Skeletal muscle satellite cell (primary cell): ENCODE data around the gene G6PD.
"Not testable (repeated sequence)": the region's sequence is repeated elsewhere in the genome, so short reads cannot be mapped to it uniquely, and the experiment has no call there.

ENCODE experiments used
- H3K27me3 ChIP-seq: 2 replicates; pipeline ENCODE4 v1.7.0; 2013; ENCODE audit warnings: low read length; ENCODE audit not compliant: control insufficient read depth, insufficient read depth
- H3K36me3 ChIP-seq: 2 replicates; pipeline ENCODE4 v1.7.0; 2013; ENCODE audit warnings: mild to moderate bottlenecking, control low read depth, low read length; ENCODE audit not compliant: insufficient read depth
- H3K4me1 ChIP-seq: 2 replicates; pipeline ENCODE4 v1.7.0; 2013; ENCODE audit warnings: low read length; ENCODE audit not compliant: control insufficient read depth, insufficient read depth
- H3K4me2 ChIP-seq: 2 replicates; pipeline ENCODE4 v1.7.0; 2013; ENCODE audit warnings: mild to moderate bottlenecking, low read length
- H3K4me3 ChIP-seq: 2 replicates; pipeline ENCODE4 v1.7.0; 2013; ENCODE audit warnings: low read length
- H3K9ac ChIP-seq: 2 replicates; pipeline ENCODE4 v1.7.0; 2013; ENCODE audit warnings: mild to moderate bottlenecking, low read depth, low read length, moderate library complexity
- H3K9me3 ChIP-seq: replicated peaks from 2 replicates; pipeline ENCODE4 v1.7.0; 2013; ENCODE audit warnings: mild to moderate bottlenecking, control low read depth, low read length

The G6PD gene

DNA sequence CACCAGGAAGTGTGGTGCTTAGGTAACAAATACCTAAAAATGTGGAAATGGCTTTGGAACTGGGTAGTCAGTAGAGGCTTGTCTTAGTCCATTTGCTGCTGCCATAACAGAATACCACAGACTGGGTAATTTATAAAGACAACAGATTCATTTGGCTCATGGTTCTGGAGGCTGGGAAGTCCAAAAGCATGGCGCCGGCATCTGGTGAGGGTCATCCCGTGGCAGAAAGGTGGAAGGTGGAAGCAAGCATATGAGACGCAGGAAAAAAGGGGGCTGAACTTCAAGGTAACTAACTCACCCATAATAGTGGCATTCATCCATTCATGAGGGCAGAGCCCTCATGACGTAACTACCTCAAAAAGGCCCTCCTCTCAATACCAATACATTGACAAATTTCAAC lies 37.2 kb downstream of the G6PD start:
- H3K4me2 ChIP-seq, result no peak overlapping the region
- peaks cover 5% of the 10 kb centered on the region for H3K9me3 ChIP-seq
- H3K4me3 ChIP-seq, result no peak overlapping the region
- no peaks in the 10 kb centered on the region for H3K27me3 ChIP-seq
- H3K36me3 ChIP-seq, result peaks cover 3% of the 10 kb centered on the region
- H3K9ac ChIP-seq, result no peak overlapping the region
- H3K4me1 ChIP-seq, result peaks cover 11% of the 10 kb centered on the region

DNA sequence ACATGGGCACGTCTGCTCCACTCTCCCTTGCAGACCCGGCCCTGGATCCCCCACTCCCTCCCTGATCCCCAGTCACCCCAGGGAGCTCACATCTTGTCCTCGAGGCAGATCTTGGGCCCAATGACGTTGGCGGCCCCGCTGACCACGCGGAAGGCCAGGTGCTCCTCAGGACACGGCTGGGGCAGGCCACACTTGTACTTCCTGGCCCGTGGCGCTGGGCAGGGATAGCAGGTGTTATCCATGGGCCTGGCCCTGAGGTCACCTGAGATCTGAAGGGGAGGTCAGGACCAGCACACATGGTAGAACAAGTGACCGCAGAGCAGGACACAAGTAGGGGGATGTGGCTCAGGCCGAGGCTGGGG lies 38.3 kb downstream of the G6PD start:
- no peak overlapping the region for H3K4me3 ChIP-seq
- H3K9ac ChIP-seq, result no peak overlapping the region

DNA sequence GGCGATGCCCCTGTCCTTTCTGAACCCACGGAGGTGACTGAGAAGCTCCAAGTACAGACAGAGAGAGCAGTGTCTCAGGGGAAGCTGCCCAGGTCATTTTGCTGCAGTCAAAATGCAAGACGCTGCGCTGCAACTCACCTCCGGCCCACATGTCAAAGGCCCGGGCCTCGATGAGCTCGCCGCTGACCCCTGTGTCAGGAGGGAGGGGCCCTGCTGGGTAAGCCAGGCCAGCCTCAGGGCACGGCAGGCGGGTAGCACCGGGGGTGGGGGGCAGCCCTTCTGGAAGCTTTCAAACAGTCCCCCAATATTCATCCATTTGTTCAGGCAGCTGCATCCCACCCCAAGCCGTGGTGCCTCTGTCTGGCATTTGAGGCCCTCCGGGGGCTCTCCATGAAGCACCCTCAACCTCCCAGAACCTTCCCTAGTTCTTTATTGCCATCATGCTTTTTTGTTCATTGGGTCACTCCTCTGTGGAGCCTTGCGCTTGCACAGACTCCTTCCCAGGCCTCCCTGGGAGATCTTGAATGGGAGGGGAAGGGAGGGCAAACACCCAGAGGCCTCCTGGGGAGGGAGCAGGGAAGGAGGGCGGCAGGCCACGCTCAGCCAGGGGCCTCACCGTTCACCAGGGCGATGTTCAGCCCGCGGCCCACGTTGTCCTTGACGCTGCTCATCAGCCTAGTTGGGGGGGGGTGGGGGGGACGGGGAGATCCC lies 38.8 kb downstream of the G6PD start:
- peaks cover 5% of the 10 kb centered on the region for H3K9me3 ChIP-seq
- H3K4me3 ChIP-seq, result no peak overlapping the region
- H3K9ac ChIP-seq, result no peak overlapping the region
- H3K4me2 ChIP-seq, result no peak overlapping the region
- peaks cover 11% of the 10 kb centered on the region for H3K4me1 ChIP-seq
- H3K36me3 ChIP-seq, result peaks cover 3% of the 10 kb centered on the region
- H3K27me3 ChIP-seq, result no peaks in the 10 kb centered on the region

More for the DNA sequence above, 38.3 kb downstream of the G6PD start:
- Histone ChIP-seq H3K36me3 (peaks cover 3% of the 10 kb centered on the region), H3K27me3 (no peaks in the 10 kb centered on the region), H3K9me3 (peaks cover 5% of the 10 kb centered on the region), H3K4me1 (peaks cover 11% of the 10 kb centered on the region), H3K4me2 (no peak overlapping the region)

DNA sequence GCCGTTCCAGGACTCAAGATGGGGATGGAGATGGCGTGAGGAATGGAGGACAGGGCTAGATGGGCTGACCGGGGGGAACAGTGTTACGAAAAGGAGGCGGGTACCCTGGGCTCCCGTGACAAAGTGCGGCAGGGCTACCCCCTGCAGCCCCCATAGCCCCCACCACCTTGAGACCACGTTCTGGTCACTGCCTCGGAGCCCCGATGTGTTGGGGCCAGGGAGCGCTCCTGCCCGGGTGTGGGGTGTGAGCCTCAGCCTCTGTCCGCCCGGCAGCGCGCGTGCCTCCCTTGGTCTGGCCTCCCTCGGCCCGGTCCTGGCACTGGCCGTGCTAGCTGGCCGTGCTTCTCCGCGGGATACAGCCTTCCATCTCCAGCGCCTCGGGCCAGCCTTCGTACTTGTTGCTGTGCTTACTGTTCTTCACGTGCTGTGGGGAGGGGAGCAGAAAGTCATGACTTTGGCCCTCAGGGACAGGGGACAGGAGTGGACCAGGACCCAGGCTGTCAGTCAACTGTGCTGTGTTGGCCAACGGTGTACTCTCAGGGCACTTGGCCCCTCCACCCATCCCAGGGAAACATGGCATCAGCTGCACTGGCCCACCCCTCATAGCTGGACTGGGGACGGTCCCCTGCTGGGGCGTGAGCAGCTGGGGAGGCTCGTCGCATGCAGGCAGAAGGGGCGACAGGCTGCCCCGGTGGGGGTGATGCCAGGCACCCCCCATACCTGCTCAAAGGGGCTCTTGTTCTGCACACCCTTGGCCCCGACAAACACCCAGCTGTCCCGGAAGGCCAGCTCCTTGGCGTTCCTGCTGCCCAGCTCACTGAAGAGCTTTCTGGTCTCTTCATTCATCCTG lies 39.9 kb downstream of the G6PD start:
- peaks cover 5% of the 10 kb centered on the region for H3K9me3 ChIP-seq
- no peak overlapping the region for H3K4me2 ChIP-seq
- no peak overlapping the region for H3K4me3 ChIP-seq
- H3K9ac ChIP-seq, result no peak overlapping the region
- no peaks in the 10 kb centered on the region for H3K27me3 ChIP-seq
- peaks cover 11% of the 10 kb centered on the region for H3K4me1 ChIP-seq
- peaks cover 3% of the 10 kb centered on the region for H3K36me3 ChIP-seq

DNA sequence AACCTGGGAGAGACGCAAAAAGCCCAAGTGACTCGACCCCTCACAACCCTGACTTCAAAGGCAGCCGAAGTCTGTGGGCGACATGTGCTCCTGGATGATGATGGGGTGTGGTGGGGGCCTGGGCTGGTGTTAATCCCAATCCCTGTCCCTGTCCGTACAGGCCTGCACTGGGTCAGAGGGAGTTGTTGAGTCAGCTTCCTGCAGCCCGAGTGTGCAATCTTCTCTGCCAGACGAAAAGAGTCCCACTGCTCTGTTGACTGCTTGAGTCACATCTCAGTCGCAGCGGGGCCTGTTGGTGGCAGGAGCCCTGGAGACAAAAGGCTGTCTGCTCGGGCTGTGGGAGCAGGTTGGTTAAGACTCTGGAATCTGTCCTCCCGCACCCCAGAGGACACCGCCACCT lies 40.9 kb downstream of the G6PD start:
- Histone ChIP-seq H3K9ac (no peak overlapping the region), H3K9me3 (peaks cover 5% of the 10 kb centered on the region), H3K4me3 (no peak overlapping the region), H3K36me3 (peaks cover 3% of the 10 kb centered on the region), H3K4me1 (peaks cover 11% of the 10 kb centered on the region), H3K27me3 (no peaks in the 10 kb centered on the region), H3K4me2 (no peak overlapping the region)

DNA sequence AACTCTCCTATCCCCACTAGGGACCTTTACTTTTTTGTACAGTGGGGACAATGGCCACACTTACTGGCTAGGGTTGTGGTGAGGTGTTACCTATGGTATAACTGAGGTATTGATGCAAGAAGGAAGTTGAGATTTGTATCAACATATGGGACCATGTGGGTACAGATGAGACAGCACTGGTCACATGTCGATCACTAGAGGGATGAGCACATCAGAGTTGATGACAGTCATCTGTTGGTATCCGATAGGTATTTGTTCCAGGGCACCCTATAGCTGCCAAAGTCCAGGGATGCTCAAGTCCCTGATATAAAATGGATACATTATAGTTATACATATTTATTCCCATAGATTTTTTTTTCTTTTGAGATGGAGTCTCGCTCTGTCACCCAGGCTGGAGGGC lies 43.7 kb downstream of the G6PD start:
- Histone ChIP-seq H3K36me3 (peaks cover 3% of the 10 kb centered on the region), H3K4me2 (no peak overlapping the region), H3K4me3 (no peak overlapping the region), H3K9ac (no peak overlapping the region), H3K9me3 (no peaks in the 10 kb centered on the region), H3K4me1 (peaks cover 11% of the 10 kb centered on the region), H3K27me3 (no peaks in the 10 kb centered on the region)

DNA sequence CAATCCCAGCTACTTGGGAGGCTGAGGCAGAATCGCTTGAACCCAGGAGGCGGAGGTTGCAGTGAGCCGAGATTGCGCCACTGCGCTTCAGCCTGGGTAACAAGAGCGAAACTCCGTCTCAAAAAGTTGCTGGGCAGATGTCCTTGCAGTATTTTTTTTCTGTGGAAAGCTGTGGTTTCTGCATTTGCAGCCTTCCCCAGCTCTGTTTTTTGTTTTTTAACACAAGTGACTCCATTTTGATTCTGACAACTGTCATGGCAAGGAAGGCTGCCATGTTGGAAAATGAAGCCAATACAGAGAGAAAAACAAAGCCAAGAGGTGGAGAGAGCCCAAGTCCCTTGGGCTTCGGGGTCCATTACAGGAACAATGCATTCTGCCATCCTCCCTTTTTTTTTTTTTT lies 44.5 kb downstream of the G6PD start:
- H3K4me2 ChIP-seq, result no peak overlapping the region
- no peak overlapping the region for H3K9ac ChIP-seq
- no peaks in the 10 kb centered on the region for H3K9me3 ChIP-seq
- H3K27me3 ChIP-seq, result no peaks in the 10 kb centered on the region
- H3K36me3 ChIP-seq, result peaks cover 3% of the 10 kb centered on the region
- no peak overlapping the region for H3K4me3 ChIP-seq
- peaks cover 11% of the 10 kb centered on the region for H3K4me1 ChIP-seq

DNA sequence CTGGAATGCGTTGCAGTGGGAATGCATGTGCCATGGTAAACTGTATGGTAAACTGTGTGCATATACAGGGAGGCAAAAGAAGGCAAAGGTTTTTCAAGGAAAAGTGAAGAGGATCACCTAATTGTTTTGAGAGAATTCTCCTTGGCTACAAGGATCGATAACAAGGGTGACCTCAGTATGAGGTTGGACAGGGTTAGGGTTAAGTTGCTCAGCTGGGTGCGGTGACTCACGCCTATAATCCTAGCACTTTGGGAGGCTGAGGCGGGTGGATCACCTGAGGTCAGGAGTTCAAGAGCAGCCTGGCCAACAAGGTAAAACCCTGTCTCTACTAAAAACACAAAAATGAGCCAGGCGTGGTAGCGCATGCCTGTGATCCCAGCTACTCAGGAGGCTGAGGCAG lies 45.2 kb downstream of the G6PD start:
- H3K4me1 ChIP-seq, result peaks cover 11% of the 10 kb centered on the region
- not testable (repeated sequence) for H3K9me3 ChIP-seq

DNA sequence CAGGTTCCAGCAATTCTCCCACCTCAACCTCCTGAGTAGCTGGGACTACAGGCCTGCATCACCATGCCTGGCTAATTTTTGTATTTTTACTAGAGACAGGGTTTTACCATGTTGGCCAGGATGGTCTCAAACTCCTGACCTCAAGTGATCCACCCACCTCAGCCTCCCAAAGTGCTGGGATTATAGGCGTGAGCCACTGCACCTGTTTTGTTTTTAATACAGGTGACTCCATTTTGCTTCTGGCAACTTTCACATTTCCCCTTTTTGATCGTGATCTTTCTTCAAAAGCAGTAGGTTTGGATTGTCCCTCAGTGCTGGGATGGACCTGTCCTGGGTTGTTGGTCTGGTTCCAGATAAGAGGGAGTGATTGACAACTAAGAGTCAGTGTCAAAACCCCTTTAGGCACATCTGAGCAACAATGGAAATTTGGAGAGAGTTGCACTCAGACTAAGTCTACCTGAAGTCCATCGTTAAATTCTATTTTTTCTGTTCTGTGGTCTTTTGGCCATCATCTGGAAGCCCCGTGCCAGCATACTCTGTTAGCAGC lies 50.0 kb downstream of the G6PD start:
- H3K36me3 ChIP-seq, H3K4me3 ChIP-seq, H3K9me3 ChIP-seq, H3K4me2 ChIP-seq, H3K4me1 ChIP-seq, H3K9ac ChIP-seq, H3K27me3 ChIP-seq: not testable (repeated sequence)

More for the DNA sequence above, 45.2 kb downstream of the G6PD start:
- H3K27me3 ChIP-seq, H3K4me3 ChIP-seq, H3K36me3 ChIP-seq, H3K4me2 ChIP-seq, H3K9ac ChIP-seq: not testable (repeated sequence)

DNA sequence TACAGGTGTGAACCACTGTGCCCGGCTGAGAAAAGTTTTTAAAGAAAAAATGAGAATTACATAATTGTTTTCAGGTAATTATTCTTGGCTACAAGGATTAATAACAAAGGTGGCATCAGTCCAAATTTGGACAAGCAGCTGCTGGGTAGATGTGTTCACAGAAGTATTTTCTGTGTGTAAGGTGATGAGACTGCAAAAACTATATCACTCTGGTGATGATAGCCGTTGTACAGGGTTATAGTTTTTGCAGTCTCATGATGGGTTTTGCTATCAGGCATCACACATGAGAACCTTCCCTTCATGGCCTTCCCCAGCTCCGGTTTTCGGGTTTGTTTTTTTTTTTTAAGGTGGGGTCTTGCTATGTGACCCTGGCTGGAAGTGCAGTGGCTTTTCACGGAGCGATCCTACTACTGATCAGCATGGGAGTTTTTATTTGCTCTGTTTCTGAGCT lies 51.1 kb downstream of the G6PD start:
- Histone ChIP-seq H3K9me3 (no peaks in the 10 kb centered on the region), H3K36me3 (no peaks in the 10 kb centered on the region), H3K27me3 (no peaks in the 10 kb centered on the region)

DNA sequence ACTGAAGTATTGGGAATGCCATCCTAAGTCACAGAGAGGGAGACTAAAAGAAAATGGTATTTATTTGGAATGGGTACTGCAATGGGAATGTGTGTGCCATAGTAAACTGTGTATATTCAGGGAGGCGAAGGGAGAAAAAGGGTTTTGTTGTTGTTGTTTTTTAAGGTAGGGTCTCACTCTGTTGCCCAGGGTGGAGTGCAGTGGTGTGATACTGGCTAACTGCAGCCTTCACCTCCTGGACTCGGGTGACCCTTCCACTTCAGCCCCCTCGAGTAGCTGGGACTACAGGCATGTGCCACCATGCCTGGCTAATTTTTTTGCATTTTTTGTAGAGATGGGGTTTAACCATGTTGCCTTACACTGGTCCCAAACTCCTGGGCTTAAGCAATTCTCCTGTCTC lies 51.9 kb downstream of the G6PD start:
- Histone ChIP-seq H3K4me1 (no peaks in the 10 kb centered on the region), H3K4me3 (no peak overlapping the region), H3K9me3 (no peaks in the 10 kb centered on the region), H3K4me2 (no peak overlapping the region), H3K27me3 (no peaks in the 10 kb centered on the region), H3K9ac (no peak overlapping the region), H3K36me3 (no peaks in the 10 kb centered on the region)

More for the DNA sequence above, 51.1 kb downstream of the G6PD start:
- Histone ChIP-seq H3K4me1 (no peaks in the 10 kb centered on the region), H3K9ac (no peak overlapping the region), H3K4me3 (no peak overlapping the region), H3K4me2 (no peak overlapping the region)
